Measurements from ENCODE around the gene STK31.

Gene STK31

DNA sequence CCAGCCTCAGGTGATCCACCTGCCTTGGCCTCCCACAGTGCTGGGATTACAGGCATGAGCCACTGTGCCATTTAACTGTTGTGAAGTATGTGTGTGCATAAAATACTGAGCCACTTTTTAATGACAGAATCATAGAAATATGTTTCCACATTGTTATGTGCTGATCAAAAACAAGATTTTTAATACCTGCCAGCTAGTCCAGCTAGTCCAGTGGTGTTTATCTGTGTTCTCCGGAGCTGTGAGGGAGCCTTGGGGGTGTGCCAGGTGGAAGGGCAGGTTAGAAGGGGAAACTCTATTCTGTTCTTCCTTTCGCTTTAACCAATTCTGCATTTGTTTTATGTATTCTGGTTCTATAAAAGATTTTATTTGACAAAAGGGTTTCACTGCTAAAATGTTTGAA is 23.0 kb upstream of the STK31 start:
- Histone ChIP-seq H3K27ac (ENCODE audit: low read length) (no peak overlapping the region), H3K4me1 (ENCODE audit: control insufficient read depth, insufficient read depth, low read length) (peaks cover 4% of the 10 kb centered on the region), H3K9ac (ENCODE audit: low read length in 2 of 2) (no peak overlapping the region), H3K9me3 (ENCODE audit: control insufficient read depth in 2 of 2, low read length in 2 of 2) (no peaks in the 10 kb centered on the region), H3K36me3 (ENCODE audit: control insufficient read depth in 2 of 2, insufficient read depth in 2 of 2, low read length in 2 of 2) (peaks cover 0 to 3% of the 10 kb centered on the region in 2 donors), H3K27me3 (ENCODE audit: control insufficient read depth in 1 of 2, insufficient read depth in 2 of 2, low read length in 2 of 2) (no peaks in the 10 kb centered on the region), H3K4me3 (ENCODE audit: low read length in 2 of 2) (no peak overlapping the region)

DNA sequence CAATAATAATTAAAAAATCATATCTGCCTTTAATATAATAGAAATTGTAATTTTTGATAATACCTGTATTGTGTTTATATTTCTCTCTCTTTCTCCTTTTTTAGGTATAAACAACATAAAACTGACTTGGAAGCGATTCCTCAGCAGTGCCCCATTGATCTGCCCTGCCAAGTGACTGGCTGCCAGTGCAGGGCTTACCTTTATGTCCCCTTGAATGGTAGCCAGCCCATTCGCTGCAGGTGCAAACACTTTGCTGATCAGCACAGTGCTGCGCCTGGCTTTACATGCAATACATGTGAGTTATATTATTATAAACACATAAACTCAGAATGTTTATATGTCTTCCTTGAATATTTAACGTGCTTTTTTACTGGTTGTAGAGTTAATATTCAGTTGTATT is 20.9 kb upstream of the STK31 start:
- H3K27ac ChIP-seq (ENCODE audit: low read length), result no peak overlapping the region
- peaks cover 0 to 7% of the 10 kb centered on the region in 2 donors for H3K36me3 ChIP-seq (ENCODE audit: control insufficient read depth in 2 of 2, insufficient read depth in 2 of 2, low read length in 2 of 2)
- no peak overlapping the region for H3K4me3 ChIP-seq (ENCODE audit: low read length in 2 of 2)
- no peaks in the 10 kb centered on the region for H3K9me3 ChIP-seq (ENCODE audit: control insufficient read depth in 2 of 2, low read length in 2 of 2)
- no peaks in the 10 kb centered on the region for H3K27me3 ChIP-seq (ENCODE audit: control insufficient read depth in 1 of 2, insufficient read depth in 2 of 2, low read length in 2 of 2)
- no peak overlapping the region for H3K9ac ChIP-seq (ENCODE audit: low read length in 2 of 2)
- peaks cover 4% of the 10 kb centered on the region for H3K4me1 ChIP-seq (ENCODE audit: control insufficient read depth, insufficient read depth, low read length)

DNA sequence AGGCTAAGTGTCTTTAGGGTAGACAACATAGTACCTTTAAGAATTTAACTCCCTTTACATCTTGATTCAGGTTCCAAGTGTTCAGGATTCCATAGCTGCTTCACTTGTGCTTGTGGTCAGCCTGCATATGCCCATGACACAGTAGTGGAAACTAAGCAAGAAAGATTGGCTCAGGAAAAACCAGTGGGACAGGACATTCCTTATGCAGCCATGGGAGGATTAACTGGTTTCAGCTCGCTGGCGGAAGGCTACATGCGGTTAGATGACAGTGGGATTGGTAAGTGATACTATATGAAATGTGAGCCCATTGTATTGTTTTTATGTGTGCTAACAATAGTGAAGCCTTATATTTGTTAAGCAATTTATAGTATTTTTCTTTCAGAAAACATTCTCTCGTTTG is 18.7 kb upstream of the STK31 start:
- no peak overlapping the region for H3K27ac ChIP-seq (ENCODE audit: low read length)
- H3K36me3 ChIP-seq (ENCODE audit: control insufficient read depth in 2 of 2, insufficient read depth in 2 of 2, low read length in 2 of 2), result peaks cover 0 to 7% of the 10 kb centered on the region in 2 donors
- no peaks in the 10 kb centered on the region for H3K9me3 ChIP-seq (ENCODE audit: control insufficient read depth in 2 of 2, low read length in 2 of 2)
- H3K27me3 ChIP-seq (ENCODE audit: control insufficient read depth in 1 of 2, insufficient read depth in 2 of 2, low read length in 2 of 2), result no peaks in the 10 kb centered on the region
- no peak overlapping the region for H3K9ac ChIP-seq (ENCODE audit: low read length in 2 of 2)
- no peak overlapping the region for H3K4me3 ChIP-seq (ENCODE audit: low read length in 2 of 2)
- peaks cover under 1% of the 10 kb centered on the region for H3K4me1 ChIP-seq (ENCODE audit: control insufficient read depth, insufficient read depth, low read length)

DNA sequence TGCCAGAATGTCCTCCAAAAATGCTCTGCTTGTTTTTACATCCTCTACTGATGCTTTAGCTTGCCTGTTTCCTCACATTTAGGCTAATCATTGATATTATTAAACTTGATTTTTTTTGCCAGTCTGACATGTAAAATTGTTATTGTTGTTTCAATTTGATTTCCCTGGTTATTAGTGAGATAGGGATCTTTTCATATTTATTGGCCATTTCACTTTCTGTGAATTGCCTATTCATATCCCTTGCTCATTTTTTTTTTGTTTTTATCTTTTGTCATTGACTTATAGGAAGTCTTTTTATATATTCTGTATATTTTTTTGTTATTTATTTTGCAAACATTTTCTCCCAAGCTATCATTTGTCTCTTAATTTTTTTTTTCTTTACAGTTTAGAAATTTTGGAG is 16.8 kb upstream of the STK31 start:
- Histone ChIP-seq H3K4me1 (ENCODE audit: control insufficient read depth, insufficient read depth, low read length) (no peaks in the 10 kb centered on the region), H3K36me3 (ENCODE audit: control insufficient read depth in 2 of 2, insufficient read depth in 2 of 2, low read length in 2 of 2) (peaks cover 3 to 7% of the 10 kb centered on the region in 2 donors), H3K27ac (ENCODE audit: low read length) (no peak overlapping the region), H3K4me3 (ENCODE audit: low read length in 2 of 2) (no peak overlapping the region), H3K9me3 (ENCODE audit: control insufficient read depth in 2 of 2, low read length in 2 of 2) (no peaks in the 10 kb centered on the region), H3K27me3 (ENCODE audit: control insufficient read depth in 1 of 2, insufficient read depth in 2 of 2, low read length in 2 of 2) (no peaks in the 10 kb centered on the region), H3K9ac (ENCODE audit: low read length in 2 of 2) (no peak overlapping the region)

DNA sequence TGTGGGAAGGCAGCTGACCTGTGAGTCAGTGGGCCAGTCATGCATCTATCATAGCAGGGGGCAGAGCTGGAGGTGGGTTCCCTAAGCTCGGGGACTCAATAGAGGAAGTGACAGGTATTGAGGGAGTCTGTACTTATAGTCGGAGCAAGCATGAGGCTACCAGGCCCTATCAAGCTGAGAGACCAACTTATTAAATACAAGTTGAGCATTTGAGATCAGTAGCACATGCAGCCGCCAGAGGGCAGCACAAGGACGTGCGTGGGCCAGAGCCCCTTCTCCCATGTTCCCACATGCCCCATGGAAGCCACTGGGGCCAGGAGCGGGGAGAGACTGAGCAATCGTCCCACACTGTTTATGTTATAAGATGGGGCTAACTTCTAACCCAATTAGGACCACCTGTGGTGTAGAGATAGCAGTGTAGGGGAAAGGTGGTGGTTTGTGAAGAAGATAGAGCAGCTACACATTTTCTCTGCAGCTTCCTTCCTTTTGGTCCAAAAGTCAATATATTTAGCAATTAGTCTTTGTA is 13.0 kb upstream of the STK31 start:
- Histone ChIP-seq H3K27ac (ENCODE audit: low read length) (no peak overlapping the region), H3K4me1 (ENCODE audit: control insufficient read depth, insufficient read depth, low read length) (no peaks in the 10 kb centered on the region), H3K36me3 (ENCODE audit: control insufficient read depth in 2 of 2, insufficient read depth in 2 of 2, low read length in 2 of 2) (peaks cover 4 to 5% of the 10 kb centered on the region in 2 donors), H3K4me3 (ENCODE audit: low read length in 2 of 2) (no peak overlapping the region), H3K9me3 (ENCODE audit: control insufficient read depth in 2 of 2, low read length in 2 of 2) (no peaks in the 10 kb centered on the region), H3K27me3 (ENCODE audit: control insufficient read depth in 1 of 2, insufficient read depth in 2 of 2, low read length in 2 of 2) (no peaks in the 10 kb centered on the region), H3K9ac (ENCODE audit: low read length in 2 of 2) (no peak overlapping the region)

DNA sequence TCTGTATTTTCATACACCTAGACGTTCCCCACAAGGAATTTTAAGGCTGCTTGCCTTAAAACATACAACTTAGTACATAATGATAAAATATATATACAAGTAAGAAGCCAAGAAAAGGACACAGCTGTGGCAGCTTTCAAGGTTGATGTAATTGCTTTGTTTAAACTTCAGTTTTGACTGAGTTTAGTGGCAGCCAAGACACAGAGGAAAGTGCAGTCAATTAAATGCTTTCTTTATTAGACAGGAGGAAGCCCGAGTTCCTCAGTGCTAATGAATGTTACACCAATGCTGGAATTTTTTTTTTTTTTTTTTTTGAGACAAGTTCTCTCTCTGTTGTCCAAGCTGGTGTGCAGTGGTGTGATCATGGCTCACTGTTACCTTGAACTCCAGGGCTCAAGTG is 11.2 kb upstream of the STK31 start:
- Histone ChIP-seq H3K9me3 (ENCODE audit: control insufficient read depth in 2 of 2, low read length in 2 of 2) (no peaks in the 10 kb centered on the region), H3K27ac (ENCODE audit: low read length) (no peak overlapping the region), H3K36me3 (ENCODE audit: control insufficient read depth in 2 of 2, insufficient read depth in 2 of 2, low read length in 2 of 2) (peaks cover 8% of the 10 kb centered on the region in 2 donors), H3K27me3 (ENCODE audit: control insufficient read depth in 1 of 2, insufficient read depth in 2 of 2, low read length in 2 of 2) (no peaks in the 10 kb centered on the region), H3K4me1 (ENCODE audit: control insufficient read depth, insufficient read depth, low read length) (no peaks in the 10 kb centered on the region), H3K4me3 (ENCODE audit: low read length in 2 of 2) (no peak overlapping the region), H3K9ac (ENCODE audit: low read length in 2 of 2) (no peak overlapping the region)

DNA sequence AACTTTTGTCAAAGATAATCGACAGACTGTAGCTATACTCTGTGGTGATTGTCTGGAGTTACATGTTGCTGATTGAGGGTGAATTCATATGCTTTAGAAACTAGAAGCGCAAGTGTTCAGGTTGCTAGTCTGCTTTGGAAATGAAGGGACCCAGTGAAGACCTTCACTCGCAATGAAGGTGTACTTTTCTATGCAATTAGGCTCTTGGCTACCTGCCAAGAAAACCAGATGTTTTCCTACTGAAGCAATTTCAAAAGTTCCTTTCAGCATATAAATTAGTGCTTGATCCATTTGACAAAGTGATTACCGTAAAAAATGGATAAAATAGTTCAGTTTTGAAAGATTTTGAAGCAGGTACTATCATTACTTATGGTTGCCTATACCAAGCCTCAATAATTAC is 10.0 kb upstream of the STK31 start:
- Histone ChIP-seq H3K9ac (ENCODE audit: low read length in 2 of 2) (no peak overlapping the region), H3K27ac (ENCODE audit: low read length) (no peak overlapping the region), H3K9me3 (ENCODE audit: control insufficient read depth in 2 of 2, low read length in 2 of 2) (no peaks in the 10 kb centered on the region), H3K27me3 (ENCODE audit: control insufficient read depth in 1 of 2, insufficient read depth in 2 of 2, low read length in 2 of 2) (no peaks in the 10 kb centered on the region), H3K4me1 (ENCODE audit: control insufficient read depth, insufficient read depth, low read length) (no peaks in the 10 kb centered on the region), H3K36me3 (ENCODE audit: control insufficient read depth in 2 of 2, insufficient read depth in 2 of 2, low read length in 2 of 2) (peaks cover 9 to 12% of the 10 kb centered on the region in 2 donors), H3K4me3 (ENCODE audit: low read length in 2 of 2) (no peak overlapping the region)

DNA sequence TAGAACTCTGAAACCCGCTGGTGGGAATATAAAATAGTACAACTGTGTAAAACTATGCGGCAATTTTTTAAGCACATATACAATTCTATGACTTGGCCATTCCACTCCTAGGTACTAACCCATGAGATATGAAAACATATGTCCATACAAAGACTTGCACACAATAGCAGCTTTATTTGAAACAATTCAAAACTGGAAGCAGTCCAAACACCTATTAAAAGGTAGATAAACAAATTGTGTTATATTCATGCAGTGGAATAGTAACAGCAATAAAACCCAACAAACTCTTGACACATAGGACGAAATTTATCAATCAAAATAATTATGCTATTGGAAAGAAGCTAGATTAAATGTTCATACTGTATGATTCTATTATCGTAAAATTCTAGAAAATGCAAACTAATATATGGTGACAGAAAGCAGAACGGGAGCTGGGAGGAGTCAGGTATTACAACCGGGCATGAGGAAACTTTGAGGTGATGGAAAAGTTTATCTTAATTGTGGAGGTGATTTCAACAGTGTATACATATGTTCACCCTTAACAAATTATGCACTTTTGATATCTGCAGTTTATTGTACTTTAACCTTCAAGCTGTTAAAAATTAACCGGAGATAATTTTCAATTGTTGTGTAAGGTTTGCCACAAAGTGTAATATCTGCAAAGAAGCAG is 803 bp upstream of the STK31 start:
- Histone ChIP-seq H3K27ac (ENCODE audit: low read length) (no peak overlapping the region), H3K36me3 (ENCODE audit: control insufficient read depth in 2 of 2, insufficient read depth in 2 of 2, low read length in 2 of 2) (peaks cover 6 to 8% of the 10 kb centered on the region in 2 donors), H3K9me3 (ENCODE audit: control insufficient read depth in 2 of 2, low read length in 2 of 2) (no peaks in the 10 kb centered on the region), H3K27me3 (ENCODE audit: control insufficient read depth in 1 of 2, insufficient read depth in 2 of 2, low read length in 2 of 2) (no peaks in the 10 kb centered on the region), H3K4me1 (ENCODE audit: control insufficient read depth, insufficient read depth, low read length) (no peaks in the 10 kb centered on the region), H3K4me3 (ENCODE audit: low read length in 2 of 2) (no peak overlapping the region), H3K9ac (ENCODE audit: low read length in 2 of 2) (no peak overlapping the region)

DNA sequence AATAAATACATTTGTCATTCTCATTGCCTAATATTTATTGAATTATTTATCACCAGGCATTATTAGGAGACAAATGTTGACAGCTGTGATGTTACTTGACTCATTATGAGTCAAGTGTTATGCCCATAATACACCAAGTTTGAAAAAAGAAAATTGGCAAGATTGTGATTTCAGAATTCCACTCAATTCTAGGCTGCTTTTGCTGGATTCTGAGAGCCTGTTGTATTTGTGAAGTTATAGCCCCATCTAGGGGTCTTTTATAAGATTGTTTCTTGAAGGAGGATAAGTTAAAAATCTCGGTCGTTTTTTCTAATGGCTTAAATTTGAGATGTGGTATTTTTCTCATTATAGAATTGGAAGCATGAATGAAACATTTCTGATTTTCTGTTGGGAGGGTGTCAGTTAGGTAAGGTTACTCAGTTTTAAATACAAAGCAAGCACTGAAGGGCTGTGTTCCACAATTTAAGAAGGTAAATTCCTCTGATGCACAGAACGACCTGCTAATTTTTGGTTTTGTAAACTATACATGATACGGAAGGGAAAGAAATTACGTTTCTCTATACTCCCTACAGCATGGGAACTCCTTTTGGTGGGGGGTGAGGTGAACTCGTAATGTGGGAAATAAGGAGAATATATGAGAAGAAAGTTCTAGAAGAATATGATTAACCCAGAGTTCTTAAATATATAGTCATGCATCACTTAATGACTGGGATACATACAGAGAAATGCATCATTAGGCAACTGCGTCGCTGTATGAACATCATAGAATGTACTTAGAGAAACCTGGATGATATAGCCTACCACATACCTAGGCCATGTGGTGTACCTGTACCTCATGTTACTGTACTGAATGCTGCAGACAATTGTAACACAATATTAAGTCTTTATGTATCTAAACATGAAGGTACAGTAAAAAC is 2.6 kb downstream of the STK31 start:
- no peak overlapping the region for H3K4me3 ChIP-seq (ENCODE audit: low read length in 2 of 2)
- H3K4me1 ChIP-seq (ENCODE audit: control insufficient read depth, insufficient read depth, low read length), result no peaks in the 10 kb centered on the region
- H3K27ac ChIP-seq (ENCODE audit: low read length), result no peak overlapping the region
- no peaks in the 10 kb centered on the region for H3K27me3 ChIP-seq (ENCODE audit: control insufficient read depth in 1 of 2, insufficient read depth in 2 of 2, low read length in 2 of 2)
- no peaks in the 10 kb centered on the region for H3K9me3 ChIP-seq (ENCODE audit: control insufficient read depth in 2 of 2, low read length in 2 of 2)
- H3K36me3 ChIP-seq (ENCODE audit: control insufficient read depth in 2 of 2, insufficient read depth in 2 of 2, low read length in 2 of 2), result no peaks in the 10 kb centered on the region
- H3K9ac ChIP-seq (ENCODE audit: low read length in 2 of 2), result no peak overlapping the region

DNA sequence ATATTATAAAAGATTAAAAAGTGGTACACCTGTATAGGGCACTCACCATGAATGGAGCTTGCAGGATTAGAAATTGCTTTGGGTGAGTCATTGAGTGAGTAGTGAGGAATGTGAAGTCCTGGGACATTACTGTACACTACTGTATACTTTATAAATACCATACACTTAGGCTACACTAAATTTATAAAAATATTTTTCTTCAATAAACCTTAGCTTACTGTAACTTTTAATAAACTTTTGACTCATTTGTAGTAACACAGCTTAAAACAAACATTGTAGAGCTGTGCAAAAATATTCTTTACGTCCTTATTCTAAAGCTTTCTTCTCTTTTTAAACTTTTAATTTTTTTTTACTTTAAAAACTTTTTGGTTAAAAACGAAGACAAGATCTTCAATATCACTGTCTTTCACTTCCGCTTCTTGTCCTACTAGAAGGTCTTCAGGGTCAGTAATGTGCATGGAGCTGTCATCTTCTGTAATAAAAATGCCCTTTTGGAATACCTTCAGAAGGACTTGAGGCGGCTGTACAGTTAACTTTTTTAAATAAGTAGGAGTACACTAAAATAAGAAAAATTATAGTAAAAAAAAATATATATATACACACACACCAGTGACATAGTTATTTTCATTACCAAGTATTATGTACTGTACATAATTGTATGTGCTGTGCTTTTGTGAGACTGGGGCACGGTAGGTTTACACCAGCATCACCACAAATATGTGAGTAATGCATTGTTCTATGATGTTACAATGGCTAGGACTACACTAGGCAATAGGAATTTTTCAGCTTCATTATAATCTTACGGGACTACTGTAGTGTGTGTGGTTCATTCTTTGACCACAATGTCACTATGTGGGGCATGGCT is 3.5 kb downstream of the STK31 start:
- Histone ChIP-seq H3K4me1 (ENCODE audit: control insufficient read depth, insufficient read depth, low read length) (no peaks in the 10 kb centered on the region), H3K36me3 (ENCODE audit: control insufficient read depth in 2 of 2, insufficient read depth in 2 of 2, low read length in 2 of 2) (no peaks in the 10 kb centered on the region), H3K27ac (ENCODE audit: low read length) (no peak overlapping the region), H3K4me3 (ENCODE audit: low read length in 2 of 2) (no peak overlapping the region), H3K9me3 (ENCODE audit: control insufficient read depth in 2 of 2, low read length in 2 of 2) (no peaks in the 10 kb centered on the region), H3K27me3 (ENCODE audit: control insufficient read depth in 1 of 2, insufficient read depth in 2 of 2, low read length in 2 of 2) (no peaks in the 10 kb centered on the region), H3K9ac (ENCODE audit: low read length in 2 of 2) (no peak overlapping the region)

Data from stomach smooth muscle (tissue), 2 donors.